IPS-NIHi7 (cell line): ENCODE data around the gene ZNF593.
A peak's percentile ranks its signal among the peaks of the same experiment; 100 is the strongest.

ENCODE experiments used
- DNase-seq: peaks from one replicate; pipeline ENCODE4 v3.0.0; 2012; ENCODE audit warnings: mixed read lengths; ENCODE audit errors: extremely low spot score

The ZNF593 gene

DNA sequence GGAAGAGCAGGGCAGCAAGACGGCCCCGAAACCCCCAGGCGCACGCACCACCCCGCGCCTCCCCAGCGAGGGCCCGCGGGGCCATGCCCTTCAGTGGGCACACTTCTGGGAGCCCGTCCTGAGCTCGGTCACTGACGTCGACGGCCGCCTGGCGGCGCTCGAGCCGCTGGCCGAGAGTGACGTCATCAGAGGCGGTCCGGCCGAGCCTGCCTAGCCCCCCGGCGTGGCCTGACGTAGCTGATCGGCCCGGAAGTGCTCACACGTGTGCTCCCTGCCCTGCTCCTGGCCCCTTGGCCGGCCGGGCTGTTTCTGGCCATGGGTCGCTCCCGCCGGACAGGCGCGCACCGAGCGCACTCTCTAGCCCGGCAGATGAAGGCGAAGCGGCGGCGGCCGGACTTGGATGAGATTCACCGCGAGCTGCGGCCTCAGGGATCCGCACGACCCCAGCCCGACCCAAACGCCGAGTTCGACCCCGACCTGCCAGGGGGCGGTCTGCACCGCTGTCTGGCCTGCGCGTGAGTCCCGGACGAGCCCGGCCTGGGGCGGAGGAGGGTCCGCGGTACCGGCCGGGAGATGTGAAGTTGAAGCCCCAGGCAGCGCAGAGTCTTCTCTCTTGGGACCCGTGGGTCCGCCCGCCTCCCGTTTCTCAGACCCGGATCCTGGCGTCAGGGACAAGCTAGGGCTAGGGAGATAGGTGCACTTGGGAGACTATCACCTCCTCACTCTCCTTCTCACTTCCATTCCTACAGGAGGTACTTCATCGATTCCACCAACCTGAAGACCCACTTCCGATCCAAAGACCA lies at the start of gene ZNF593:
Gene ZNF593 (plus strand): TSS at position 240 of the 803 bp plus-strand sequence. CDS start 76 bp downstream, at position 316.
- DNase-seq: peak; percentile 97

GRCh38 chr1:26121854-26122773 lies 47.6 kb upstream of the ZNF593 start:
- no peak for DNase-seq

- DNase-seq: no peak
Observed at GRCh38 chr1:26122988-26123973, 46.4 kb upstream of the ZNF593 start.

DNA sequence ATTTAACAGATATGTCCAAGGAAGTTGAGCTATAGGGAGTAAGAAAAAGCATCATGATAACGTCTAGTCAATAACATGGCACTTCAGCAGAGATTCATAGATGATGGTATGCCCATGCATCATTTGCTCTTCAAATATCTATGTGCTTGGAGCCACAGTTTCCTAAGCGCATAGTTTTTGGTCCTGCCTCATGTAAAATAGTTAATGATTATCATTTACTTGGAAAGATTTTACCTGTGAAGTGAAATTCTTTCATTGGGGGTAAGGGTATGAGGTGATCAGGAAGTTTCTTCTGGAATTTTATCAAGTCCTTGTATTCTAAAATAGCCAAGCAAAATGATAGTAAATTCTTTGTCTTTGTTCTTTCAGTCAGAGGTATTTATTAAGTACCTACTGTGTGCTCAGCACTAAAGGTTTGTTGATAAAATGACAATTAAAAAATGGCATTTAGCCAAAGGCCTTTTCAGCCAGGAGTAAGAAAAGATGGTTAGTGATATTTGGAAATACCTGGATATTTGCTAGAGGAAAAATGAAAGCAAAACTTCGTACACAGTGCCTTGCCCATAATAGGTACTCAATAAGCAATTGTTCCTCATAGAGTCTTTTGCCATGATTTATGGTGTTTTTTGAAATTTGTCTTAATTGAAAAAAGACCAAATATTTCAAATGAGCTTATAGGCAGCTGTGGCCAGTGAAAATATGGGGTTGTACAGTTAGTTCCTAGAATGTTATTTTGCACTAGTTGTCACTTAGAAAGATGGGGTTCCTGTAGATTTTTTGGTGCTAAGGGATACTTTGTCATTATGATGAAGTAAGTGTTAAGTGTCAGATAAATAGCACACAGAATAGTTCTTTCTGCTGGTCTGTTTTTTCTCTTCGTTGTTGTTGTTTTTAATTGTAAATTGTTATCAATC lies 45.0 kb upstream of the ZNF593 start:
- DNase-seq: no peak

DNA sequence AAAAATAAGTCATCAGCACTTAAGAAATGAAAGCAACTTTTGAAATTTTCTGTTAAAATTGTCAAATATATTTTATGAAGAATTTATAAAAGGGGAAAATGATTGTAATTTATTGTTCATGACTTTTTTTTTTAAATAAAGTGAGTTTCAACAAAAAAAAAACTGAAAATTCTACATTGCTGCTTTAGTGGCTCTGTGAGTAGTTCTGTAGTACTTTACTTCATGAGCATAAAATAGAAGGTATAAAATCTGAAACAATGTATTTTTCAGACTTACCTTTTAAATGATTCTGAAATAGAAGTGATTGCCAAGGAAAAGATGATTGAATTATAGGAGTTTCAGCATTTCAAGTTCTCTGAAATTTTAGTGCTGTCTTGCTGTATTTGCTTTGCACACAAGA lies 44.3 kb upstream of the ZNF593 start:
- no peak for DNase-seq

DNA sequence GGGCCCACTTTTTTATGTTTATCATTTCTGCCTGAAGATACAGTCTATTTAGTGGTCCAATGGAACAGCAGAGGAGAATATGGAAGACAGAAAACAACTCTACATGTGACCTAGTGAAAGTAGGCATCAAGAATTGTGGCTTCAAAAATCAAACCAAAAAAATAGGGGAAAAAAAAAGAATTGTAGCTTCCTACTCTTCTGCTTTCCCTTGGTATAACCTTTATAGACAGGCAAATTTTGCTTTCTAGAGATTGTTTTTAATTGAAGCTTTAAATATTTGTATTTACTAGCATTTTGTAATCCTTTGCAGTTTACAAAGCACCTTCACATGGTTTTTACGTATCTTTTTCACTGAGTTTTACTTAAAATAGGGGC lies 43.8 kb upstream of the ZNF593 start:
- no peak for DNase-seq

GRCh38 chr1:26126321-26127084 lies 43.2 kb upstream of the ZNF593 start:
- DNase-seq: no peak

- no peak for DNase-seq
Observed at GRCh38 chr1:26127235-26128163, 42.2 kb upstream of the ZNF593 start.

- DNase-seq: no peak
Observed at GRCh38 chr1:26129778-26130177, 39.9 kb upstream of the ZNF593 start.

GRCh38 chr1:26130695-26131094 lies 39.0 kb upstream of the ZNF593 start:
- DNase-seq: no peak

GRCh38 chr1:26132128-26132833 lies 37.4 kb upstream of the ZNF593 start:
- DNase-seq: no peak

- DNase-seq: no peak
Observed at GRCh38 chr1:26132834-26133167, 36.9 kb upstream of the ZNF593 start.

GRCh38 chr1:26134466-26134865 lies 35.2 kb upstream of the ZNF593 start:
- DNase-seq: no peak

DNA sequence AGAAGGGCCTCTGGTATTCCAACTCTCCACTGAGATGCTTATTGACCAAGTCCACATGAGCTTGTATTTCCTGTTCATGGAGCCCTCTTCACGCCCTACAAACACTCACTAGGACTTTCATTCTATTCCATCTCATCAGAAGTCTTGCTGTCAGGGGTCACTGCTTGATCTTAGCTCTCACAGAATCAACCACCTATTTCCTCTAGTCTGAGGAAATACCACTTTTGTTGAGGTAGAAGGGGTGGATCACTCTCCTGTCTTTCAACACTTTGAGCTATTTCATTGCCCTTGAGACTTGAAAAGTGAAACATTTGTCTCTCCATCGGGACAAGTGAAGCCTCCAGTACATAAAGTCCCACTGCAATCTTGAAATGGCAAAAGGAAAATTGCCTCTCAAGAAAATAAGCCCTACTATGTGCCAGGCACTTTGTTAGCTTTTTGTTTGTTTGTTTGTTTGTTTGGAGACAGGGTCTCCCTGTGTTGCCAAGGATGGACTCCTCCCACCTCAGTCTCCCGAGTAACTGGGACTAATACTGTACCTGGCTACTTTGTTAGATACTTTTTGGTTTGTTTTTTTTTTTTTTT lies 30.6 kb upstream of the ZNF593 start:
- DNase-seq: no peak

DNA sequence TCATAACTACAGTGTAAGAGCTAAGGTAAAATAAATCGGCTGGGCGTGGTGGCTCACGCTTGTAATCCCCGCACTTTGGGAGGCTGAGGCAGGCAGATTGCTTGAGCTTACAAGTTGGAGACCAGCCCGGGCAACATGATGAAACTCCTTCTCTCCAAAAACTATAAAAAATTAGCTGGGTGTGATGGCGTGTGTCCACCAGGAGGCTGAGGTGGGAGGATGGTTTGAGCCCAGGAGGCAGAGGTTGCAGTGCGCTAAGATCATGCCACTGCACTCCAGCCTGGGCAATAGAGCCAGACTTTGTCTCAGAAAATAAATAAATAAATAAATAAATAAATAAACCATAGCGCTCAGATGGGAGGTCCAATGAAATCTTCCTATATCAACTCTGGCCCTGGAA lies 27.5 kb upstream of the ZNF593 start:
- DNase-seq: no peak

DNA sequence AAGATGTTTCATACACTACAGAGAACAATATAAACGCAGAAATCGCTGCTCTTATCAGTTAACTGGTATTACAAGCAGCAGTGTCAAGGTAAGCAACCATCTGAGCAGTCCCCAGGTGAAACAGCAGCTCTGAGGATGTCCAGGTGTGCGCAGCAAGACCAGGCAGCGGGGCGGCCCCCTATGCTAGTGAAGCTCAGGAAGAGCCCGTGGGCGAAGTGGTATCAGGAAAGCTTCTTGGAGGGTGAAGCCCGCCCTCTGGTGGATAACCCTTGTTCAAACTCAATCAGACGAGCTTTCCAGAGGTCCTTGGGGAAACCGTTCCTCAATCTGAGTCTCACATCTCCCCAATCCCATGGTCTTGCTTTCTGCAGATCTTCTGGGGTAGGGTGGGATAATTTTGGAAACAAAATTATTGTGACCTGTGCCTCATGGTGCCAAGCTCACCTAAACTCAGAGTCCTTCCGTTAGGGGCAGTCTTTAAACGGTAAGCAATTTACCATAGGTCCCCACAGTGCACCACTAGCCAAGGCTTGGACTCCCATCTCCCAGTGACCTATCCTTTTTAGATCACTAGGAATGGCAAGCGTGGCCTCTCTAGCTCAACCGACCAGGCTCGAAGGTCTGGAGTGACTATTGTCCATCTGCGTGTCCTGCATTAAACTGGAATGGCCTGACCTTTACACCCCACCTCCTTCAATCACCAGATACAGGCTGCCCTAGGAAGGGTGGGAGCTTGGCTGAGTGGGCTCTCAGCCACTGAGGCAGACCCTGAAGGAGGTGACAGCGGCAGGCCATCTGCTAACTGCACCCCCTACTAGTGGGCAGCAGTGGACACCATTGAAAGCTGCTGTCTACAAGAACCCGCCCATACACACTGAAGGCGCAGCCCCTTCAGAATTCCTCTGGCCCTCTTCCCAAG lies 24.4 kb upstream of the ZNF593 start:
- DNase-seq: peak; percentile 85

- DNase-seq: no peak
Observed at GRCh38 chr1:26145960-26146294, 23.8 kb upstream of the ZNF593 start.
